OCI-LY3 (cell line): ENCODE measurements around the gene CTNND2.

ENCODE experiments used
- CTCF ChIP-seq: fragments of 200-600, 300-600 bp; sonication (generic); IDR thresholded peaks from 2 replicates; pipeline ENCODE4 v1.5.1; 2014; ENCODE audit warnings: antibody characterized with exemption, low read length, low read depth
- EZH2phosphoT487 ChIP-seq: fragments of 200-600 bp; shearing (Covaris generic); IDR thresholded peaks from 2 replicates; pipeline ENCODE4 v1.6.1; 2018; ENCODE audit warnings: antibody characterized with exemption, mixed run types, low read depth

- TF ChIP-seq CTCF (no peak), EZH2phosphoT487 (no peak)
Observed at GRCh38 chr5:11230890-11231289, 673.4 kb downstream of the CTNND2 start.
